ENCODE results near the gene PGGHG.

PGGHG gene

GRCh38 chr11:282171-282570, 6.8 kb upstream of the PGGHG start:
- TF ChIP-seq NFIC (IDR thresholded peaks at IDR 0.05): no peak
- TF ChIP-seq FOXM1 (IDR thresholded peaks at IDR 0.05; ENCODE audit: borderline replicate concordance, low read depth): no peak
- no peak for TF ChIP-seq CEBPB (IDR thresholded peaks at IDR 0.05)
- TF ChIP-seq TAF1 (IDR thresholded peaks at IDR 0.05; ENCODE audit: low read depth): no peak
- TF ChIP-seq, protein P1, sequence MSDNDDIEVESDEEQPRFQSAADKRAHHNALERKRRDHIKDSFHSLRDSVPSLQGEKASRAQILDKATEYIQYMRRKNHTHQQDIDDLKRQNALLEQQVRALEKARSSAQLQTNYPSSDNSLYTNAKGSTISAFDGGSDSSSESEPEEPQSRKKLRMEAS (IDR thresholded peaks at IDR 0.05): no peak
- no peak for TF ChIP-seq YY1 (IDR thresholded peaks at IDR 0.05; ENCODE audit: low read depth)
- TF ChIP-seq USF1 (IDR thresholded peaks at IDR 0.05): no peak
- no peak for TF ChIP-seq REST (IDR thresholded peaks at IDR 0.05; ENCODE audit: low read depth)
- TF ChIP-seq EP300 (IDR thresholded peaks at IDR 0.05; ENCODE audit: borderline replicate concordance): no peak
- TF ChIP-seq ZBTB7A (IDR thresholded peaks at IDR 0.05; ENCODE audit: low read depth): no peak
- TF ChIP-seq TCF12 (IDR thresholded peaks at IDR 0.05; ENCODE audit: low read depth): no peak
- no peak for TF ChIP-seq CREB1 (IDR thresholded peaks at IDR 0.05; ENCODE audit: low read depth)
- TF ChIP-seq EGR1 (IDR thresholded peaks at IDR 0.05): no peak
- no peak for TF ChIP-seq RAD21 (IDR thresholded peaks at IDR 0.05; ENCODE audit: low read depth)
- no peak for TF ChIP-seq TEAD4 (IDR thresholded peaks at IDR 0.05)

DNA sequence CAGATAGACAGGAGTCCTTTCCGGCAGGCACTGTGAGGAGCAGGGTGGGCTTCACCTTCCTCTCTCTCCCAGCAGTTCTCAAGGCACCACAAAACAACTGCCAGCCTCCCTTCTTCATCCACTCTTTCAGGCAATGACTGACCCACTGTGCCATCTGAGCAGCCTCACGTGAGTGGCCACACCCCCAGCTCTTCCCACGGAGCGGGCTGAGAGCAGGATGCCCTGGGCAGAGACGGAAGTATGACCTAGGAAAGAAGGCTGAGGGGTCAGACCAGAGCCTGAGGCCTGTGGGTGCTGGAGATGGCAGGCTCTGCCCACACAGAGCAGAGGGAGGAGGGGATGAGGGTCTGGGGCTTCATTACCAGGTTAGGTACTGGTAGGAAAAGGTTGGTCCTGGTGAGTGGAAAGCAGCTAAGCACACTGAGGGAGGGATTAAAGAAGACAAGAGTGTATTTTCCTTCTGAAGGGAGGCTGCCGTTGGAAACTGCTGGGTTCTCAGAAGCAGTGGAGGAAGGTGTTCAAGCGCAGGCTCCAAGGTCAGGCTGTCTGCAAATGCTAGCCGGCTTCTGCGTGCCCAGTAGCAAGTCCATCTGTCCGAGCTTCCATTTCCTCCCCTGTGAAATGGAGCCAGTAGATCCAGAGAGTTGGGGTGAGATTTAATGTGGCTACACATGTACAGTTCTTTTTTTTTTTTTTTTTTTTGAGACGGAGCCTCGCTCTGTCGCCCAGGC, 6.1 kb upstream of the PGGHG start:
- TF ChIP-seq RAD21 (IDR thresholded peaks at IDR 0.05; ENCODE audit: low read depth) (no peak), TEAD4 (IDR thresholded peaks at IDR 0.05) (no peak), YY1 (IDR thresholded peaks at IDR 0.05; ENCODE audit: low read depth) (no peak), TCF12 (IDR thresholded peaks at IDR 0.05; ENCODE audit: low read depth) (no peak), ZBTB7A (IDR thresholded peaks at IDR 0.05; ENCODE audit: low read depth) (no peak), FOXM1 (IDR thresholded peaks at IDR 0.05; ENCODE audit: borderline replicate concordance, low read depth) (no peak)
- TF ChIP-seq, protein P1 (IDR thresholded peaks at IDR 0.05): no peak

DNA sequence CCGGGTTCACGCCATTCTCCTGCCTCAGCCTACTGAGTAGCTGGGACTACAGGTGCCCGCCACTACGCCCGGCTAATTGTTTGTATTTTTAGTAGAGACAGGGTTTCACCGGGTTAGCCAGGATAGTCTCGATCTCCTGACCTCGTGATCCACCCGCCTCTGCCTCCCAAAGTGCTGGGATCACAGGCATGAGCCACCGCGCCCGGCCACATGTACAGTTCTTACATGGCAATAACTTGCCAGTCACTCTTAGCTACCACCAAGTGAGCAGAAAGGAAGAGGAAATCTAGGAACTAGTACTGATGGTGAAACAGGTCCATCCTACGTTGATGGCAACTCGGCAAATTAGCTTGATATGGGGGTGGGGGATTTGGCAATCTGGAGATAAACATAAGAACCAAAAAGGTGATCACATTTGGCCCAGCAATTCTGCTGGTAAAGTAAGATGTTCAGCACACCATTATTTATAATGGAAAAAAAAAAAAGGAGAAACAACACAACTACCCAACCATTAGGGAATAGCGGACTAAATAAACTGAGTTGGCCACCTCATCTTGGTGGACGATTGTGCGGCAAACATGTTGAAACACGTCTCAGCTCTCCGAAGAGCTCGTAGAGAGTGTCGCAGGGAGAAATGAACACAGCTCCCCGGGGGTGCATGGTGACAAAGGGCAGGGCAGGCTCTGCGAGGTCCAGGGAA, 5.4 kb upstream of the PGGHG start:
- TF ChIP-seq EGR1 (IDR thresholded peaks at IDR 0.05) (no peak), ZBTB7A (IDR thresholded peaks at IDR 0.05; ENCODE audit: low read depth) (no peak), FOXM1 (IDR thresholded peaks at IDR 0.05; ENCODE audit: borderline replicate concordance, low read depth) (no peak), REST (IDR thresholded peaks at IDR 0.05; ENCODE audit: low read depth) (no peak), TAF1 (IDR thresholded peaks at IDR 0.05; ENCODE audit: low read depth) (no peak), CEBPB (IDR thresholded peaks at IDR 0.05) (no peak), YY1 (IDR thresholded peaks at IDR 0.05; ENCODE audit: low read depth) (no peak), EP300 (IDR thresholded peaks at IDR 0.05; ENCODE audit: borderline replicate concordance) (no peak), USF1 (IDR thresholded peaks at IDR 0.05) (no peak), TCF12 (IDR thresholded peaks at IDR 0.05; ENCODE audit: low read depth) (no peak), CREB1 (IDR thresholded peaks at IDR 0.05; ENCODE audit: low read depth) (no peak), TEAD4 (IDR thresholded peaks at IDR 0.05) (no peak), NFIC (IDR thresholded peaks at IDR 0.05) (no peak), RAD21 (IDR thresholded peaks at IDR 0.05; ENCODE audit: low read depth) (no peak)
- TF ChIP-seq, protein P1 (IDR thresholded peaks at IDR 0.05): no peak

DNA sequence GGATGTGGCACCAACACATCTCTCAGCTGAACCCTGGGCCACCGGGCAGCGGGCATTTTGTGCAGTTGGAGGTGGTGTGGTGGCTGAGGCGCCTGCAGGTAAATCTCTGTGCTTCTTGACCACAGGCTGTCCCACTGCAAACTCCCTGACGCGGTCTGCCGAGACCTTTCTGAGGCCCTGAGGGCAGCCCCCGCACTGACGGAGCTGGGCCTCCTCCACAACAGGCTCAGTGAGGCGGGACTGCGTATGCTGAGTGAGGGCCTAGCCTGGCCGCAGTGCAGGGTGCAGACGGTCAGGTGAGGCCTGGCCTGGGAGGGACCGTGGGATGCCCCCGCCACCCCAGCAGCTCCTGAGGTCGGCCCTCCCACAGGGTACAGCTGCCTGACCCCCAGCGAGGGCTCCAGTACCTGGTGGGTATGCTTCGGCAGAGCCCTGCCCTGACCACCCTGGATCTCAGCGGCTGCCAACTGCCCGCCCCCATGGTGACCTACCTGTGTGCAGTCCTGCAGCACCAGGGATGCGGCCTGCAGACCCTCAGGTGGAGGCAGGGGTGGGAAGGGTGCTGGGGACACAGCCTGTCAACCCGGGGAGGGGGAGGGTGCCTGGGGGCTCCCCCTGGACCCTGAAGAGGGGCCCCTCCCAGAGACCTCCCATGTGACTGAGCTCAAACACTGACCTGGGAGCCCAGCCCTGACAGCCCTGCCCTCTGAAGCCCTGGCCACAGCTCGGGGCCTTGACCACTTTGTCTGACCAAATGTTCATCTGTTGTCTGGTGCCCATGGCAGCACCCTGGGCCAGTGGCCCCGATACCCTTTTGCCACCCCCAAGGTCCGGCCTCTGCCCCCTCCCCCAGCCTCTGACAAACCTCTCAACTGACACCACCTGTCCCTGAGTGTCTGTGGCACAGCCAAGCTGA, 4.6 kb upstream of the PGGHG start:
- TF ChIP-seq CEBPB (IDR thresholded peaks at IDR 0.05) (no peak), FOXM1 (IDR thresholded peaks at IDR 0.05; ENCODE audit: borderline replicate concordance, low read depth) (no peak)
